Smooth muscle cell (in vitro differentiated cells): ENCODE results near the gene EIF4G2. TPM values are rescaled to one million over a fixed set of nuclear protein-coding genes. Genes with fewer than 3 reads are reported as not detected.

Source experiments
- DNase-seq: peaks from one replicate; lab custom pipeline; 2025; ENCODE audit not compliant: unreplicated experiment; lab: John Stamatoyannopoulos, UW
- H2AFZ ChIP-seq: fragments of 200-600 bp; sonication (generic); 2 replicates; pipeline ENCODE4 v1.6.0; 2016; ENCODE audit warnings: antibody characterized with exemption, low read depth, mild to moderate bottlenecking
- H3F3A ChIP-seq: fragments of 200-600 bp; sonication (generic); 2 replicates; pipeline ENCODE4 v1.6.0; 2017; ENCODE audit warnings: antibody characterized with exemption, low read depth
- H3K27ac ChIP-seq: fragments of 200-600 bp; sonication (generic); 2 replicates; pipeline ENCODE4 v1.5.1; 2016; ENCODE audit warnings: low read depth, mild to moderate bottlenecking
- H3K27me3 ChIP-seq: fragments of 200-600 bp; sonication (generic); 2 replicates; pipeline ENCODE4 v1.6.1; 2016; ENCODE audit warnings: low read depth, mild to moderate bottlenecking
- H3K36me3 ChIP-seq: fragments of 200-600 bp; sonication (generic); 2 replicates; pipeline ENCODE4 v1.5.1; 2016; ENCODE audit warnings: low read depth
- H3K4me1 ChIP-seq: fragments of 200-600 bp; sonication (generic); 2 replicates; pipeline ENCODE4 v1.5.1; 2016; ENCODE audit warnings: low read depth
- H3K4me2 ChIP-seq: fragments of 200-600 bp; sonication (generic); 2 replicates; pipeline ENCODE4 v1.6.0; 2016; ENCODE audit warnings: mild to moderate bottlenecking
- H3K4me3 ChIP-seq: fragments of 200-600 bp; sonication (generic); 2 replicates; pipeline ENCODE4 v1.5.1; 2016; ENCODE audit warnings: mild to moderate bottlenecking
- H3K79me2 ChIP-seq: fragments of 200-600 bp; sonication (generic); 2 replicates; pipeline ENCODE4 v1.6.0; 2016; ENCODE audit warnings: low read depth, mild to moderate bottlenecking
- H3K9ac ChIP-seq: fragments of 200-600 bp; sonication (generic); 2 replicates; pipeline ENCODE4 v1.6.0; 2016; ENCODE audit warnings: low read depth
- H3K9me3 ChIP-seq: fragments of 200-600 bp; sonication (generic); replicated peaks from 2 replicates; pipeline ENCODE4 v1.5.1; 2016; ENCODE audit warnings: low read depth
- H4K20me1 ChIP-seq: fragments of 200-600 bp; sonication (generic); 2 replicates; pipeline ENCODE4 v1.6.0; 2016; ENCODE audit warnings: low read depth
- WGBS: methylation state at CpG from one replicate; pipeline ENCODE4 v1.1.7; 2016; ENCODE audit warnings: low lambda C conversion rate; 5-methylcytosine and 5-hydroxymethylcytosine counted together
- polyA plus RNA-seq: library from polyadenylated mRNA; unstranded; fragments of >200 nt; fragmentation: Nextera tagmentation; extraction: Ambion mirVana; gene quantifications from 2 replicates; pipeline ENCODE4 v1.2.1, GENCODE V29; 2016
- total RNA-seq: library from RNA; depleted of rRNA; stranded (reverse); fragments of >200 nt; gene quantifications from 2 replicates; pipeline ENCODE4 v1.2.3, GENCODE V29; 2014
- TF ChIP-seq, protein P1 (sequence below): fragments of 200-600 bp; sonication (generic); IDR thresholded peaks from 2 replicates; pipeline ENCODE4 v1.5.1; 2017; ENCODE audit warnings: borderline replicate concordance, mild to moderate bottlenecking, antibody characterized with exemption; ENCODE audit not compliant: insufficient read depth, poor library complexity, severe bottlenecking

Gene EIF4G2
- total and polyA plus RNA-seq, 2 experiments from 2014 or later = 666 to 1,014 TPM

DNA sequence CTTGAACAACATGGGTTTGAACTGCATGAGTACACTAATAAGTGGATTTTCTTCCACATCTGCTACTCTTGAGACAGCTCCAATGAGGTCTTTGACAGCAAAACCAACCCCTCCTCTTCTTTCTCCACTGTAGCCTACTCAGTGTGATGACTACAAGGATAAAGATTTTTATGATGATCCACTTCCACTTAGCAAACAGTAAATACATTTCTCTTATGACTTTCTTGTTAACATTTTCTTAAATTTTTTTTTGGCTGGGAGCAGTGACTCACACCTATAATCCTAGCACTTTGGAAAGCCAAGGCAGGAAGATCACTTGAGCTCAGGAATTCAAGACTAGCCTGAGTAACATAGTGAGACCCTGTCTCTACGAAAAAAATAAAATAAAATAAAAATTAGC is 9.9 kb upstream of the EIF4G2 start:
- DNase-seq = no peak
- Histone ChIP-seq H3K4me1 (no peaks in the 10 kb centered on the region), H3K27me3 (no peaks in the 10 kb centered on the region), H3K9ac (no peak overlapping the region), H3K4me3 (no peak overlapping the region), H3K36me3 (no peaks in the 10 kb centered on the region), H2AFZ (no peak overlapping the region), H3F3A (no peaks in the 10 kb centered on the region), H3K9me3 (no peaks in the 10 kb centered on the region), H3K4me2 (peak overlapping the region; percentile 37), H3K27ac (peak overlapping the region; percentile 81), H3K79me2 (no peaks in the 10 kb centered on the region), H4K20me1 (no peaks in the 10 kb centered on the region)
- TF ChIP-seq, protein P1, sequence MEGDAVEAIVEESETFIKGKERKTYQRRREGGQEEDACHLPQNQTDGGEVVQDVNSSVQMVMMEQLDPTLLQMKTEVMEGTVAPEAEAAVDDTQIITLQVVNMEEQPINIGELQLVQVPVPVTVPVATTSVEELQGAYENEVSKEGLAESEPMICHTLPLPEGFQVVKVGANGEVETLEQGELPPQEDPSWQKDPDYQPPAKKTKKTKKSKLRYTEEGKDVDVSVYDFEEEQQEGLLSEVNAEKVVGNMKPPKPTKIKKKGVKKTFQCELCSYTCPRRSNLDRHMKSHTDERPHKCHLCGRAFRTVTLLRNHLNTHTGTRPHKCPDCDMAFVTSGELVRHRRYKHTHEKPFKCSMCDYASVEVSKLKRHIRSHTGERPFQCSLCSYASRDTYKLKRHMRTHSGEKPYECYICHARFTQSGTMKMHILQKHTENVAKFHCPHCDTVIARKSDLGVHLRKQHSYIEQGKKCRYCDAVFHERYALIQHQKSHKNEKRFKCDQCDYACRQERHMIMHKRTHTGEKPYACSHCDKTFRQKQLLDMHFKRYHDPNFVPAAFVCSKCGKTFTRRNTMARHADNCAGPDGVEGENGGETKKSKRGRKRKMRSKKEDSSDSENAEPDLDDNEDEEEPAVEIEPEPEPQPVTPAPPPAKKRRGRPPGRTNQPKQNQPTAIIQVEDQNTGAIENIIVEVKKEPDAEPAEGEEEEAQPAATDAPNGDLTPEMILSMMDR = no peak
- 20% methylated on average over 1 of the region's 1 CpG for WGBS

DNA sequence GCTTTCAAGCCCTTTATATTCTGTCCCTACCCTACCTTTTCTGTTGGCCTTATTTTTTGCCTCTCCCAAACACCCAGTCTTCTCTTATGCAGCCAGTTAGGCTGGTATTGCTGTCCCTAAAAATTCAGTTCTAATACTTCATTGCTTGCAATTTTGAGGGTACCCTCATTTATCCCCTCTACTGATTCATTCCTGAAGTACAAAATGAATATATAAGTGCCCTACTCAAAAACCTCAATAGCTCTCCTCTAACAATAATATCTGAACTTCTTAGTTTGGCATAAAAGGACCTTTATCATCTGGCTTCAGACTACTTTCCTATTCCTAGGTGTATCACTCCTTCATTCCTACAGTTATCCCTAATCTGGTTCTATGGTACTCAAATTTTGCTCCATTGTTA is 5.2 kb upstream of the EIF4G2 start:
- Histone ChIP-seq H3F3A (no peaks in the 10 kb centered on the region), H4K20me1 (no peaks in the 10 kb centered on the region), H3K4me1 (peaks cover 7% of the 10 kb centered on the region), H3K27me3 (no peaks in the 10 kb centered on the region), H3K79me2 (no peaks in the 10 kb centered on the region), H3K4me2 (no peak overlapping the region), H3K4me3 (no peak overlapping the region), H3K9me3 (no peaks in the 10 kb centered on the region), H3K27ac (no peak overlapping the region), H2AFZ (no peak overlapping the region), H3K36me3 (no peaks in the 10 kb centered on the region), H3K9ac (no peak overlapping the region)
- no peak for DNase-seq
- TF ChIP-seq, protein P1 = no peak

DNA sequence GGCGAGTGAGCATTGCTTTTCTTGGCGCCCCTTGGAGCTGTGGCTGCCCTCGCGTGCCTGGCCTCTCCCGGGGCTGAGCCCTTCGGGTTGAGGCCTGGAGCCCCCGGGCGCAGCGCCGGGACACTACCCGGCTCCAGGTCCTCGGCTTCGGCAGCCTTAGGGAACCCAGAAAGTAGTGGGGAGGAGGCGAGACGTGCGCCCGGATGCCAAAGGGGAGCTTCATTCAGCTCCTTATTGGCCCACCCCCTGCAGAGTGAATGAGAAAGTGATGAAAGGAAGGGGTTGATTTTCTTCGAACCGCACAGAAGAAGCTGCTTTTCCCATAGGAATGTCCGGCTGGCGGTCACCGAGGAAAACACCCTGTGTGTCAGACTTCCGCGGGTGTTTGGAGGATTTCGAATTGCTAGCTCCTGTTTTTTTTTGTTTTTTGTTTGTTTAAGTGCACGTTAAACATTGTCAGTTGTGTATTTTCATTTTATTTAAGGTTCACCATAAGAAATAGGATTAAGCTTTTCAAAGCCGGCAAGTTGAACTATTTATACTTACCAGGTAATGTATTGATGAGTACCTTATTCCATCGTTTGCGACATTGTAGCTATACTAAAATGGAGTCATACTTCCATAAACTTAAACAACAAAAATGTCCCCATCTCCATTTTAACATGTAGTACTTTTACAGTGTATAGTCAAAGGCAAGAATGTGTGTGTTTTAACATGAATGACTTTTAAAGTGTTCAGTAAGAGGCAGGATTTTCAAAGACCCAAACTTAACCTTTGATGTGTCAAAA is 841 bp upstream of the EIF4G2 start:
- peaks cover 38% of the 10 kb centered on the region for H4K20me1 ChIP-seq
- no peaks in the 10 kb centered on the region for H3K27me3 ChIP-seq
- H3K27ac ChIP-seq = peak overlapping the region; percentile 99
- H2AFZ ChIP-seq = peak overlapping the region; percentile 61
- H3K4me2 ChIP-seq = peak overlapping the region; percentile 88
- peak overlapping the region; percentile 98 for H3K9ac ChIP-seq
- TF ChIP-seq, protein P1 = no peak
- peaks cover 39% of the 10 kb centered on the region for H3K79me2 ChIP-seq
- no peaks in the 10 kb centered on the region for H3K9me3 ChIP-seq
- H3K4me1 ChIP-seq = peaks cover 25% of the 10 kb centered on the region
- 2% methylated on average over 29 of the region's 29 CpGs for WGBS
- H3F3A ChIP-seq = peaks cover 14% of the 10 kb centered on the region
- peak; percentile 83 for DNase-seq
- H3K36me3 ChIP-seq = peaks cover 20% of the 10 kb centered on the region
- H3K4me3 ChIP-seq = peak overlapping the region; percentile 53

DNA sequence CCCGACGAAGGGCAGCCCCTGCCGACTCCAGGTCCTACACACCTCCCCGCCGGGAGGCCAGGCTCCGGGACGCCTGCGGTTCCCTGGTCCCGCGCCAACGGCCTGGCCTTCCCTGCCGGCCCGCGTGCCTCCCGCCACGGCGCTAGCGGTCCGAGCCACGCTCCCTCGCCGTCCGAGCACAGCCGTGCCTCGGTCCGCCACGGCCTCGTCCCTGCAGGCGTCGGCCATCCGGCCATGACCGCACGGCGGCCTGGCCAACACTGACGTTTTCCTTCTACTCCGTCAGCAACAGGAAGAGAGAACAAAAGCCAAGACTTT is 532 bp downstream of the EIF4G2 start:
- peaks cover 52% of the 10 kb centered on the region for H3K79me2 ChIP-seq
- no peaks in the 10 kb centered on the region for H3K9me3 ChIP-seq
- H3K4me1 ChIP-seq = peaks cover 25% of the 10 kb centered on the region
- peaks cover 31% of the 10 kb centered on the region for H3K36me3 ChIP-seq
- H3K9ac ChIP-seq = peak overlapping the region; percentile 100
- no peaks in the 10 kb centered on the region for H3K27me3 ChIP-seq
- H3K4me2 ChIP-seq = peak overlapping the region; percentile 92
- H3K27ac ChIP-seq = peak overlapping the region; percentile 99
- H2AFZ ChIP-seq = no peak overlapping the region
- H3K4me3 ChIP-seq = peak overlapping the region; percentile 99
- TF ChIP-seq, protein P1 = no peak
- no peak for DNase-seq
- 1% methylated on average over 33 of the region's 36 CpGs for WGBS
- H3F3A ChIP-seq = peaks cover 27% of the 10 kb centered on the region
- peaks cover 52% of the 10 kb centered on the region for H4K20me1 ChIP-seq
